GM23338 (cell line): ENCODE results near the gene CAND1. TPM values are rescaled to one million over a fixed set of nuclear protein-coding genes. Genes with fewer than 3 reads are reported as not detected.

Experiments
- ATAC-seq: fragments of 200-7000 bp; cut with Tn5 transposase; 3 replicates; pipeline ENCODE4 v1.9.1; 2020
- DNase-seq: peaks from one replicate; pipeline ENCODE4 v3.0.0-alpha.2; 2015; ENCODE audit warnings: low spot score
- H2AFZ ChIP-seq: fragments of 200-600 bp; sonication (generic); 2 replicates; pipeline ENCODE4 v1.8.0; 2016; ENCODE audit warnings: antibody characterized with exemption, mild to moderate bottlenecking, moderate library complexity
- H3F3A ChIP-seq: fragments of 200-600 bp; sonication (generic); replicated peaks from 2 replicates; pipeline ENCODE4 v1.8.0; 2017; ENCODE audit warnings: antibody characterized with exemption, mixed run types, low read depth
- H3K27ac ChIP-seq: fragments of 200-600 bp; sonication (generic); 2 replicates; pipeline ENCODE4 v1.6.1; 2016; ENCODE audit warnings: low read depth
- H3K27me3 ChIP-seq: fragments of 200-600 bp; sonication (generic); 2 replicates; pipeline ENCODE4 v1.8.0; 2016; ENCODE audit warnings: mild to moderate bottlenecking, mixed run types, moderate library complexity; ENCODE audit not compliant: insufficient read depth
- H3K36me3 ChIP-seq: fragments of 200-600 bp; sonication (generic); 2 replicates; pipeline ENCODE4 v1.8.0; 2016; ENCODE audit warnings: mild to moderate bottlenecking; ENCODE audit not compliant: insufficient read depth
- H3K4me1 ChIP-seq: fragments of 200-600 bp; sonication (generic); 2 replicates; pipeline ENCODE4 v1.8.0; 2016; ENCODE audit warnings: mild to moderate bottlenecking, moderate library complexity; ENCODE audit not compliant: insufficient read depth
- H3K4me2 ChIP-seq: fragments of 200-600 bp; sonication (generic); 2 replicates; pipeline ENCODE4 v1.7.1; 2017; ENCODE audit warnings: mixed run types
- H3K4me3 ChIP-seq: fragments of 200-600 bp; sonication (generic); 2 replicates; pipeline ENCODE4 v1.6.1; 2016; ENCODE audit warnings: mixed run types
- H3K79me2 ChIP-seq: fragments of 200-600 bp; sonication (generic); replicated peaks from 2 replicates; pipeline ENCODE4 v1.8.0; 2017; ENCODE audit warnings: mild to moderate bottlenecking; ENCODE audit not compliant: insufficient read depth
- H3K9me2 ChIP-seq: fragments of 200-600 bp; sonication (generic); 2 replicates; pipeline ENCODE4 v1.8.0; 2017; ENCODE audit not compliant: insufficient read depth
- H4K20me1 ChIP-seq: fragments of 200-600 bp; sonication (generic); replicated peaks from 2 replicates; pipeline ENCODE4 v1.8.0; 2017; ENCODE audit warnings: mild to moderate bottlenecking; ENCODE audit not compliant: insufficient read depth
- H3K27ac Mint-ChIP-seq: 2 replicates; pipeline ENCODE4 v1.8.0; 2020; ENCODE audit warnings: inconsistent platforms, mild to moderate bottlenecking, moderate library complexity, mixed read lengths
- H3K27me3 Mint-ChIP-seq: 3 replicates; pipeline ENCODE4 v1.8.0; 2022; ENCODE audit warnings: low read depth, mild to moderate bottlenecking, moderate library complexity, mixed read lengths, inconsistent platforms; ENCODE audit not compliant: insufficient read depth, poor library complexity
- H3K36me3 Mint-ChIP-seq: 3 replicates; pipeline ENCODE4 v1.8.0; 2021; ENCODE audit warnings: low read depth, mild to moderate bottlenecking, inconsistent platforms, moderate library complexity, mixed read lengths
- H3K4me1 Mint-ChIP-seq: 3 replicates; pipeline ENCODE4 v1.8.0; 2020; ENCODE audit warnings: mild to moderate bottlenecking, inconsistent platforms, mixed read lengths
- H3K4me3 Mint-ChIP-seq: 3 replicates; pipeline ENCODE4 v1.8.0; 2021; ENCODE audit warnings: moderate library complexity, mild to moderate bottlenecking, inconsistent platforms, mixed read lengths
- H3K9me3 Mint-ChIP-seq: 3 replicates; pipeline ENCODE4 v1.8.0; 2020; ENCODE audit warnings: moderate library complexity, mild to moderate bottlenecking, inconsistent platforms, mixed read lengths
- CREB1 ChIP-seq: fragments of 250-450 bp; sonication (Bioruptor Pico); IDR thresholded peaks from 2 replicates; pipeline ENCODE4 v1.5.0; 2020; ENCODE audit warnings: low read depth, mild to moderate bottlenecking, moderate library complexity
- CTCF ChIP-seq, 2 experiments: fragments of 200-600 bp in 1 of 2; sonication (generic) in 1 of 2; conservative IDR thresholded peaks; 2 replicates each; pipeline versions ENCODE4 v1.5.1 to v1.6.1; 2016 to 2017; ENCODE audit warnings: antibody characterized with exemption in 2 of 2, low read depth in 2 of 2, mild to moderate bottlenecking in 2 of 2, moderate library complexity in 1 of 2
- EZH2phosphoT487 ChIP-seq: fragments of 200-600 bp; sonication (generic); IDR thresholded peaks from one replicate; pipeline ENCODE4 v1.8.1; 2018; ENCODE audit warnings: antibody characterized with exemption; ENCODE audit not compliant: unreplicated experiment
- NANOG ChIP-seq: IDR thresholded peaks from 2 replicates; pipeline ENCODE4 v1.6.1; 2016; ENCODE audit warnings: antibody characterized with exemption, borderline replicate concordance
- POLR2AphosphoS5 ChIP-seq: IDR thresholded peaks from 2 replicates; pipeline ENCODE4 v1.6.1; 2016; ENCODE audit warnings: antibody characterized with exemption, low read depth
- REST ChIP-seq: IDR thresholded peaks from one replicate; pipeline ENCODE4 v1.6.1; 2018; ENCODE audit warnings: antibody characterized with exemption; ENCODE audit not compliant: unreplicated experiment
- STAT1 ChIP-seq: IDR thresholded peaks from one replicate; pipeline ENCODE4 v1.6.1; 2016; ENCODE audit warnings: antibody characterized with exemption; ENCODE audit not compliant: unreplicated experiment
- ZNF114 ChIP-seq: fragments of 250-450 bp; sonication (Bioruptor Pico); IDR thresholded peaks from 2 replicates; pipeline ENCODE4 v1.5.0; 2020; ENCODE audit warnings: mild to moderate bottlenecking, moderate library complexity
- ZNF331 ChIP-seq: fragments of 250-450 bp; sonication (Bioruptor Pico); IDR thresholded peaks from 2 replicates; pipeline ENCODE4 v1.5.0; 2020; ENCODE audit warnings: low read depth, mild to moderate bottlenecking, moderate library complexity
- polyA plus RNA-seq: library from polyadenylated mRNA; unstranded; fragments of >200 nt; fragmentation: Nextera tagmentation; extraction: Ambion mirVana; gene quantifications from 2 replicates; pipeline ENCODE4 v1.2.1, GENCODE V29; 2016
- total RNA-seq: library from RNA; depleted of rRNA; stranded (reverse); fragments of >200 nt; shearing (Covaris generic); gene quantifications from 2 replicates; pipeline ENCODE4 v1.2.3, GENCODE V29; 2014

CAND1 gene
- total and polyA plus RNA-seq, 2 experiments from 2014 or later, result 71.4 to 151 TPM

GRCh38 chr12:67326637-67327036, 57.5 kb downstream of the CAND1 start:
- no peaks in the 10 kb centered on the region for H3K79me2 ChIP-seq
- DNase-seq (no peak), ATAC-seq (no peak)
- no peak overlapping the region for H2AFZ ChIP-seq
- peaks cover 7% of the 10 kb centered on the region for H3K36me3 ChIP-seq
- Mint-ChIP-seq H3K9me3 (peaks cover 35% of the 10 kb centered on the region), H3K4me3 (no peak overlapping the region), H3K4me1 (no peaks in the 10 kb centered on the region; the same call in 2 of the 3 replicates), H3K27me3 (peaks cover 20% of the 10 kb centered on the region), H3K36me3 (peaks cover 34% of the 10 kb centered on the region), H3K27ac (no peak overlapping the region)
- no peaks in the 10 kb centered on the region for H3F3A ChIP-seq
- H3K27me3 ChIP-seq, result no peaks in the 10 kb centered on the region
- H3K27ac ChIP-seq, result no peak overlapping the region
- no peaks in the 10 kb centered on the region for H4K20me1 ChIP-seq
- no peak for TF ChIP-seq POLR2AphosphoS5
- no peak for TF ChIP-seq CTCF (conservative IDR thresholded peaks at IDR 0.05; ENCODE audit: low read depth in 2 of 2)
- no peak for TF ChIP-seq EZH2phosphoT487
- TF ChIP-seq CREB1 (CRISPR knock-in tag), result no peak
- no peak for TF ChIP-seq REST
- no peaks in the 10 kb centered on the region; the same call in 1 of the 2 replicates for H3K9me2 ChIP-seq
- H3K4me1 ChIP-seq, result no peaks in the 10 kb centered on the region
- no peak overlapping the region for H3K4me2 ChIP-seq
- no peak overlapping the region for H3K4me3 ChIP-seq

GRCh38 chr12:67327466-67327865, 58.3 kb downstream of the CAND1 start:
- Histone ChIP-seq H3K36me3 (no peaks in the 10 kb centered on the region), H3K9me2 (no peaks in the 10 kb centered on the region), H3K4me2 (no peak overlapping the region), H3K4me3 (no peak overlapping the region), H2AFZ (no peak overlapping the region), H3K27me3 (no peaks in the 10 kb centered on the region), H3K4me1 (no peaks in the 10 kb centered on the region), H3K79me2 (no peaks in the 10 kb centered on the region), H4K20me1 (no peaks in the 10 kb centered on the region), H3F3A (no peaks in the 10 kb centered on the region), H3K27ac (no peak overlapping the region)
- no peak overlapping the region for H3K4me3 Mint-ChIP-seq
- no peak overlapping the region for H3K27ac Mint-ChIP-seq
- peaks cover 25% of the 10 kb centered on the region for H3K36me3 Mint-ChIP-seq
- no peak for DNase-seq
- H3K27me3 Mint-ChIP-seq, result peaks cover 15% of the 10 kb centered on the region
- ATAC-seq, result no peak
- H3K9me3 Mint-ChIP-seq, result peaks cover 29% of the 10 kb centered on the region
- H3K4me1 Mint-ChIP-seq, result no peaks in the 10 kb centered on the region
- TF ChIP-seq EZH2phosphoT487, result no peak
- no peak for TF ChIP-seq ZNF114 (CRISPR knock-in tag)
- TF ChIP-seq STAT1, result no peak
- no peak for TF ChIP-seq ZNF331 (CRISPR knock-in tag)
- TF ChIP-seq NANOG, result no peak
- TF ChIP-seq REST, result no peak
